T-helper 22 cell (primary cell): ENCODE results near the gene KRT9.
"Not testable (repeated sequence)": the region's sequence is repeated elsewhere in the genome, so short reads cannot be mapped to it uniquely, and the experiment has no call there.

Experiments used
- DNase-seq: peaks from one replicate; pipeline ENCODE4 v3.0.0-alpha.2; 2020; ENCODE audit warnings: low read depth

KRT9 gene, protein sequence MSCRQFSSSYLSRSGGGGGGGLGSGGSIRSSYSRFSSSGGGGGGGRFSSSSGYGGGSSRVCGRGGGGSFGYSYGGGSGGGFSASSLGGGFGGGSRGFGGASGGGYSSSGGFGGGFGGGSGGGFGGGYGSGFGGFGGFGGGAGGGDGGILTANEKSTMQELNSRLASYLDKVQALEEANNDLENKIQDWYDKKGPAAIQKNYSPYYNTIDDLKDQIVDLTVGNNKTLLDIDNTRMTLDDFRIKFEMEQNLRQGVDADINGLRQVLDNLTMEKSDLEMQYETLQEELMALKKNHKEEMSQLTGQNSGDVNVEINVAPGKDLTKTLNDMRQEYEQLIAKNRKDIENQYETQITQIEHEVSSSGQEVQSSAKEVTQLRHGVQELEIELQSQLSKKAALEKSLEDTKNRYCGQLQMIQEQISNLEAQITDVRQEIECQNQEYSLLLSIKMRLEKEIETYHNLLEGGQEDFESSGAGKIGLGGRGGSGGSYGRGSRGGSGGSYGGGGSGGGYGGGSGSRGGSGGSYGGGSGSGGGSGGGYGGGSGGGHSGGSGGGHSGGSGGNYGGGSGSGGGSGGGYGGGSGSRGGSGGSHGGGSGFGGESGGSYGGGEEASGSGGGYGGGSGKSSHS

DNA sequence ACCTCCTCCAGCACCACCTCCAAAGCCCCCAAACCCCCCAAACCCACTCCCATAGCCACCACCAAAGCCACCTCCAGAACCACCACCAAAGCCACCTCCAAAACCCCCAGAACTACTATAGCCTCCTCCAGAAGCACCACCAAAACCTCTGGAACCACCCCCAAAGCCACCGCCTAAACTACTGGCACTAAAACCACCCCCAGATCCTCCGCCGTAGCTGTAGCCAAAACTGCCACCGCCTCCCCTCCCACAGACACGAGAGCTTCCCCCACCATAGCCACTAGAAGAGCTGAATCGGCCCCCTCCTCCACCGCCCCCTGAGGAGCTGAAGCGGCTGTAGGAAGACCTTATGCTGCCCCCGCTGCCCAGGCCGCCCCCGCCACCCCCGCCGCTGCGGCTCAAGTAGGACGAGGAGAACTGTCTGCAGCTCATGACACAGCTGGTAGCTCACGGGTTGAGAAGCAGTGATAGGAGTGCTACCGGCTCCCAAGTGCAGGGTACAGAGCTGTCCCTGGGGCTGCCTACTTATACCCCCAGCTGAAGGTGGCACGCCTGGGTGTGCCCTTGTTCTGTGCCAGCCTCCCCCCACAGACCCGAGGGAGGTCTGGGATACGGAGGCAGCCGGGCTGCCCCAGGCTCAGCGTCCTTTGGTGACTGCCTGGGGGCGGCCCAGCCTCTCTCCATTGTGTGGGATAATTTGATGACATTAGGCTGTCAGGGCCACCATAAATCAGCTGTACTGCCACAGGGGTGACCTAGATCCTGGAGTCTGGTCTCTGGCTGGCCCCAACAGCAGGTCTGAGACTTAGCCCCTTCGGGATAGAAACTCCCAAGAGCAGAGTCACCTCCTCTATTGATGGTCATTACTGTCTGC lies at the start of gene KRT9:
Gene KRT9 (minus strand): TSS at position 499 of the 874 bp plus-strand sequence. CDS start 67 bp downstream, at position 432.
- DNase-seq = no peak

DNA sequence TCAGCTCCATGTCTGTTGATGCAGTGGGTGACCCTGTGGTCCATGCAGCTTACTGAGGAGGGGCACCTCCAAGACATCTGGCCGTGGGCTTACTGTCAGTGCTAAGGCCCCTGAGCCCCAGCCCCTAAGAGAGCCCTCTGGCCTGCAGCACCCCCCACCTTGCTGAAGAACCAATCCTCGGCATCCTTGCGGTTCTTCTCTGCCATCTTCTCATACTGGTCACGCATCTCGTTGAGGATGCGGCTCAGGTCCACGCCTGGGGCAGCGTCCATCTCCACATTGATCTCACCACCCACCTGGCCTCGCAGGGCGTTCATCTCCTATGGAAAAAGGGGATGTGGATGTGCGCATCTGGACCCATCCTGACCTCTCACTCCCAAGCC lies 49.6 kb upstream of the KRT9 start:
- DNase-seq = not testable (repeated sequence)

DNA sequence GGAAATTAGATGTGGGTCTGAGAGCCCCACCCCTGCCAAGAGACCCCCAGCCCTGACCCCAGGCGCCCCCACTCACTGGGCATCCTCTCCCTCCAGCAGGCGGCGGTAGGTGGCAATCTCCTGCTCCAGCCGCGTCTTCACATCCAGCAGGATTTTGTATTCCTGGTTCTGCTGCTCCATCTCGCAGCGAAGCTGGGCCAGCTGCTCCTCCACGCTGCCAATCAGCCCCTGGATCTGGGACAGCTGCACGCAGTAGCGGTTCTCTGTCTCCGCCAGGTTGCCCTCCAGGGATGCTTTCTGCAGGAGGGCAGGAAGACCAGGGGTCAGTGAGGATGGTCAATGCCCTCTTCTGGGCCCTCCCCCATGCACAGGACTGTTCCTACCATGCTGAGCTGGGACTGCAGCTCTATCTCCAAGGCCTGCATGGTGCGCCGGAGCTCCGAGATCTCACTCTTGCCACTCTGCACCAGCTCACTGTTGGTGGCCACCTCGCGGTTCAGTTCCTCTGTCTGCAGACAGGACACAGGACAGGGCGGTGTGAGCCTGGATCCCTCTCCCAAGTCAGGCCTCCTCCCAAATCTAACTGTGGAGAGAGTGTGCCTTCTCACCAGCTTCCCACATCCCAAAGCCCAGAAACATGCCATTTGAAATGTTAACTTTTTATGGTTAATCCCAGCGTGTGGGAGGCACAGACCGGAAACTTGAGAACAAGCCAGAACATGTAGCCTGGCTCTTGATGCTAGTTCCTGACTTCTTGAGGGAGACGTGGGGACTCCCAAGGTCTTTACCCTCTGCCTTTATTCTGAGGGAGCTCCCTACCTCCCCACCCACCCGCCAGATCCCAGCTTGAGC lies 49.0 kb upstream of the KRT9 start:
- no peak for DNase-seq

DNA sequence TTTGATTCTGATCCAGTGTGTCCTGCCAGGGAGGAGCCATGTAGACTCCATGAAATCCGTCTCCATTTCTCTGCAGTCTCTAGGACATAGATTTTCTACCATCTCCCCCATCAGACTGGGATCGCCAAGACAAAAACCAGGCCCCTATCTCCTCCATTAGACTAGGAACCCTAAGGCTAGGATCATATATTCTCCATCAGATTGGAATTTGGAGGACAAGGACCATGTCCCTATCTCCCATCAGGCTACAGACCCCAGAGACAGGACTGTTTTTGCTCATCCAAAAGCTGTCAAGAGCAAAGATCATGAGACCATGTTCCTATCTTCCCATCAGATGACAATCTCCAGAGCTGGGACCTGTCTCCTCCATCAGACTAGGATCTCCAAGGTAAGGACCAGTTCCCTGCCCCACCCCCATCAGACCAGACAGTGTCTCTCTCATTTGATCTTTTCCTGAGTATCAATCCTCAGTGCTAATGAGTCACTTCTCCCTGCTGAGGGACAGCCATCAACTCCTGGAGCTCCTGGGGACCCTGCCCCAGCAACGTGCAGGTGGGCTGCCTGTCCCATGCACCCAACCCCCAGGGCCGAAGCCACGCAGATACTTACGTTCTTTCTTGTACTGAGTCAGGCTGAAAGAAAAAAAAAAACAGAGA lies 48.2 kb upstream of the KRT9 start:
- not testable (repeated sequence) for DNase-seq

DNA sequence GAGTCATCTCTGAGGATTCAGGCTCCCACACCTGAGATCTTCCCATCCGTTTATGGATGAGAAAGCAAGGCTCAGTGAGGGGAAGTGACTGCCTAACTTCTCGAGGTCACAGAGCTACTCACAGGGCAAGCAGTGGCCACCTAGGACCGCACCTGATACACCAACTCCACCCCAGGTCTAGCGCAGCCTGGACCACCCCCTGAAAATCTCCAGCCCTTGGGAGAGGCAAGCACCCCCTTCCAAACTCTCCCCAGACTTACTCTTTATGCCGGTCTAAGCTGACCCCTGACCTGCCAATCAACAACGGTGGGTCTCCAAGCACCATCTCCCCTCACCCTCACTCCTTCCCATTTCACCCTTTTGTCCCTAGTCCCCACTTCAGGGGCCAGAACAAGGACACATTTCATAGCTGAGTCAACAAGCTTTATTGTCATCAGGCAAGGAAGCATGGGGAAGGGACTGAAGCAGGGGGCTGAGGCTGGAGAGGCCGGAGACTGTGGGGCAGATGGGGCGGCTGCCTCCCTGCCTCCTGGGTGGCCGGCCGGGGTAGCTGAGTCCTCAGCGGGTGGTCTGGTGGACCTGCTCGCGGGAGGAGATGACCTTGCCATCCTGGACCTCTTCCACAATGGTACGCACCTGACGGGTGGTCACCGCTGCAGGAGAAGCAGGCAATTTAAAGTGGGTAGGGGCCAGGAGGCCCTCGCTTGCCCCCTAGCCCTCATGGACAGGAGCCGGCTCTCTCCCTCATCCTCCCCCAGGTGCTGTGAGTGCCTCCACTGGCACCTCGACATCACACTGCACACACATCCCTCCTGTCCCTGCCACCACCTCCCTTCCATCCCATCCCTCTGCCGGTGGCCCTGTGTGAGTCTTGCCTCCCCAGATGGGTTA lies 47.4 kb upstream of the KRT9 start:
- no peak for DNase-seq

DNA sequence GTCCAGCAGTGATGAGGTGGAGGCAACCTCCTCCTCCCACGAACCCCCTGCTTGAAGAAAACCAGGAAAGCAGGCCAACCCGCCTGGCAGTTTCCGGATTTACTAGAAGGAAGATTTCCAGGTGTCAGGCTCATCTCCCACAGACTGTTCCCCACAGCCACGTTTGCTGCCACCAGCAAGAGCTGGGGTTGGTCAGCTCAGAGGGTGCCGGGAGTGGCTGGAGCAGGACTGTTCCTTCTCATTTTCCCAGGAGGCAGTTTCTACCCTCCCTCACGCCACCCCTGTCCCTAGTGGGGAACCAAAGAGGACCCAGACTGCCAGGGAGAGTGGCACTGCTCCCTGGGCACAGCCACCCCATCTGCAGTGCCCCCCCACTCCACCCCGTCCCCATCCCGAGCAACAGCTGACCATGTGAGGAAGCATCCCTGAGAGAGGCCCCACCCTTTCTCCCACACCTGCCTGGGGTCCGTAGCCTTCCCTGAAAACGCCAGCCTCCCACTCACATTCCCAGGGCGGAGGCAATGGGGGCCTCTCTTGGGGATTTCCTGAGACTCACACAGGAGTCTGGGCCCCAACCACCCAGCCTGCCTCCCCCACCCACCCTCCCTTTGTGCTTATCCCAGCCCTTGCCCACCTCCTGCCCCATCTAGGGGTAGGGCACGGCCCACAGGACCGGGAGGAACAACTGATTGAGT lies 46.6 kb upstream of the KRT9 start:
- no peak for DNase-seq

DNA sequence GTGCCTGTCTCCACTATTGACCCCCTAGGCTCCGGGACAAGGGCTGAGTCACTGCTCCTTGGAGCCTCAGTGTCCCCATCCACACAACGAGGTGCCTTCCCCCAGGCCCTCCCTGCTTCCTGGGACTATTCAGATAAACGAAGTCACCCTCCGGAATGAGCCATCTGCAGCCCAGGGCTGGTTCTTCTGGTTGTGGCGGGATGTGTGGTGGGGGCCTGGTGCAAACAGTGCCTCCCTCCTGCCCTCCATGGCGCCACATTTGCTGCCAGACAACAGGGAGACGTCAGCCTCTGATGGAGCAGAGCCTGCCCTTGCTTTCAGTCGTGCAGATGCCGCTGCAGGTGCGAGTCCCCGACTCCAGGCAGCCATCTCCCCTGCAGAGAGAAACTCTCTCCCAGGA lies 45.8 kb upstream of the KRT9 start:
- no peak for DNase-seq

DNA sequence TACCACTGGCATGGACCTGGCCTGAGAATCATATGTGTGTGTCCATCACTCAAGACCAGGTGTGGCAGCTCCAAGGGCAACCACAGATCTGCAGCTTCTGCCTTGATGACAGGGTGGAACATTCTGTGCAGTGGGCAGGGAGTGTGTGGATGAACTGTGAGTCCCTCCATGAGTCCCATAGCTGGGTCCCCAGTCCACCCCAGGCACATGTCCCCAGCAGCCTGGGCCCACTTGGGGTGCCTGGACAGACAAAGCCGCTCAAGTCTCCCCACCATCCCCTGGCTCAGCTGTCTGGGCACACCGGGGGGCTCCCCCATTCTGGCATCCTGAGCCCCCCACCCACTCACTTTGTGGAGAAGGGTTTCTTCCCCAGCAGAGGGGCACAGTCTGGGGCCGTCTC lies 45.3 kb upstream of the KRT9 start:
- no peak for DNase-seq

DNA sequence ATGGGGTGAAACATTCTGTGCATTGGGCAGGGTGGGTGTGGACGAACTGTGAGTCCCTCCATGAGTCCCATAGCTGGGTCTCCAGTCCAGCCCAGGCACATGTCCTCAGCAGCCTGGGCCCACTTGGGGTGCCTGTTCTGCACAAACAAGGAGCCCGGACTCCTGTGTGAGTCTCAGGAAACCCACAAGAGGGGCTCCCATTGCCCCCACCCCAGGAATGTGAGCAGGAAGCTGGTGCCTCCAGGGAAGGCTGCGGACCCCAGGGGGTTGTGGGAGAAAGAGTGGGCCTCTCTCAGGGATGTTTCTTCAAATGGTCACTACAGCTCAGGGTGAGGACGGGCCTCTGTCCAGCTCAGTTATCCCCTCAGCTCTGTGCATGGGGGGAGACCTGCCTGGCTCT lies 44.6 kb upstream of the KRT9 start:
- not testable (repeated sequence) for DNase-seq

DNA sequence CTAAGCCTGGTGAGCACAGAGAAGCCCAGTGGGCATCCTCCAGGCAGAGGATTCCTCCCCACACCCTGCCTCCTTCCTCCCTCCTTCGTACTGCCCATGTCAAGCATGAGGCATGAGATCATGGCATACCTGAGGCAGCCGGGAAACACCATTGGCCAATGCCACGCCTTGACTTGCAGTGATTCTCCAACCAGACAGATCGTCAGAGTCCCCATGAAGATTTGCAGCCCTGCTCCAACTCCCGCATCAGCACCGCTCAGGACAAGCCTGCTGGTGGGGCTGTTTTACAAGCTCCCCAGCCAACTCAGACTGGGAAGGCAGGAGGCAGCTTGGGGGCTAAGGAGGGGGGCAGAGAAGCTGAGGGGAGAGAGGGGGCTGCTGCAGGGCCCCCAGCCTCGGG lies 43.6 kb upstream of the KRT9 start:
- no peak for DNase-seq

DNA sequence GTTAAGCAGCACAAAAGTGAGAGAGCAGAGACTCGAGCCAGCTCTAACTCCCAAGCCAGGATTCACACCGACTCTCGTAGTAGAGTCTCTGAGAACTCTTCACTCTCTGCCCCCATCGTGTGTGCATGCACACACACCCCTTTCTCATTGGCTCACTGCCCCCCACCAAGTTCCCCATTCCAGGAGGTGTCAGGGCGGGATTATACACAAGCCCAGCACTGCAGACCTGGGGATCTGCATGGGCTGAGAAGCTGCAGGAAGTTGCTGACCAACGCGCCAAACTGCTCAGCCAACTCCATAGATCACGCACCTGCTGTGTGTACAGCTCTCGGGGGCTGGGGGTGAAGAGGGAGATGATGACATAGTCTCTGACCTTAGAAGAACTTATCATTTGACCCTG lies 42.9 kb upstream of the KRT9 start:
- not testable (repeated sequence) for DNase-seq

DNA sequence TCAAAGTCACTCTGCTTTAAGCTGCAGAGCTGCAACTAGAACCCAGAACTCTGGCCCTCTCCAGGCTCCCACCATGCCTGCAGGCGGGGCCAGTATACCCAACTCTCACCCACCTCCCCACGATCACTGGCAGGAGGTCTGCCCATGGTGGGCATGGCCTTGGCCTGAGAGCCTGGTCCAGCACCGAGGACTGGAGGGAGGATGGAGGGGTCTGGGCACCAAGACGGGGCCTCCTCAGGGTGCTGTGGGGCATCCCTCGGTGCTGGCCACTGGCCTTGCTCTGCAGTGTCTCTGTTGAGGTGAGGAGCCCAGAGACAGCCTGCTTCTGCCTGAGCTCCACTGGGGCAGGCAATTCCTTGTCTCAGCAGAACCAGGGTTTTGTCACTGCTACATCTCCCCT lies 42.2 kb upstream of the KRT9 start:
- DNase-seq = no peak

DNA sequence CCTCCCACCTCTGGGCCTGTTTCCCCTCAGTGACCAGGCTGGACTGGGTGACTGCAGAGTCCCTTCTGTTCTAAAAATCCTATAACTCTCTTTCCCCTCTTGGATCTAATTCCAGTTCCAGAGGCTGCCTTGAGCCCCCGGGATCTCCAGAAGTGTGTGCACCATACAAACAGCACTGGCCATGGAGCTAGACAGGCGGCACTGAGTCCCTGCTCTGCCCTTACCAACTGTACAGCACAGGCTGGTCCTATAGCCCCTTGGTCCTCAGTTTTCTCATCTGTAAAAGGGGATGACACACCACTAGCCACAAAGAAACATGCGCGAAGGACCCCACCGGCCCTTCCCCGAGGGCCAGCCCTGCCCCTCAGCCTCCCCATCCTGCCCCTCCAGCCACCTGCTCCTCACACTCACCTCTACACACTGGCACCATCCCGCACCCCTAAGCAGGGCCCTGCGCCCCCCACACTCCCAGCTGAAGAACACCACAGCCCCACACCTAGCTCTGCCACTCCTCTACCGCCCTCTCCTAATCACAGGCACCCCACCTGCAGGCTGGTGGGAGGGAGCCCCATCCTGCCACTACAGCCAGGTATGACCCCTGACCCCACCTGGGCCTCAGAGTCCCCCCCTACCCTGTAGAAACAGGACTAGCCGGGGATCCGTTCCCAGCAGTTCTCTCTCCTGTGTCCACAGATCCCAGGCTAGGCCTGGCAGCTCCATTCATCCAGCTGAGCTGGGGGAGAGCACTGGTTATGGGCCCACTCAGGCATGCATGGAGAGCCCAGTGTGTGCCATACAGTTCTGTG lies 41.6 kb upstream of the KRT9 start:
- DNase-seq = no peak

DNA sequence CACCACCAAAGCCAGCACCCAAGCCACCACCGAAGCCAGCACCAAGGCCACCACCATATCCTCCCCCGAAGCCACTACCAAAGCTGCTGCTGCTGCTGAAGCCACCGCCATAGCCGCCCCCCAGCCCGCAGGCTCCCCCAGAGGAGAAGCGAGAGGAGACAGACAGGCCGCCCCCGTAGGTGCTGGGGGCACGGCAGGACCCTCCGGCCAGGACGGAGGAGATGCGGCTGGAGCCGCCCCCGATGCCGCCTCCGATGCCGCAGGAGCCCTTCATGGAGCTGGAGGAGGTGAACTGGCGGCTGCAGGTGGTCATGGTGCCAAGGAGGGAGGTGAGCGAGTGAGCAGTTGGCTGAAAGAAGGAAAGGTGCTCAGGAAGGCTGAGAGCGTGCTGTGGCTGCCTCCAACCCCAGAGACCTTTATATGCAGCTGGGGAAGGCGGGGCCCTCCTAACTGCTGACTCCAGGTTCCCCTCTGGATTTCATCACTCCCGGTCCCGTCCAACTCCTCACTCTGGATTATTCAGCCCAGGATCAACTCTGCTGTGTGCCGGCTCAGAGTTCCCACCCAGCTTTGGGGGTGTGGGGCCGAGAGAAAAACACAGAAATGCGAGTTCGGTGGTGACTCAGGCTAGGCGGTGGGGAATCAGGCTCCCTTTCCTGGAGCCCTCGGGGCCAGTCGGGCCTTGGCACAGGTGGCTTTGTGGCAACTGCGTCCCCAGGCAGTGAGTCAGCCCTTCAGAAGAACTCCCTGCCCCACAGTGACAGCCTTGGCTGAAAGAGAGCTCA lies 40.7 kb upstream of the KRT9 start, which contains the start of gene KRT16:
Gene KRT16 (minus strand): TSS at position 392 of the 785 bp plus-strand sequence. CDS start 79 bp downstream, at position 313.
- DNase-seq = not testable (repeated sequence)

DNA sequence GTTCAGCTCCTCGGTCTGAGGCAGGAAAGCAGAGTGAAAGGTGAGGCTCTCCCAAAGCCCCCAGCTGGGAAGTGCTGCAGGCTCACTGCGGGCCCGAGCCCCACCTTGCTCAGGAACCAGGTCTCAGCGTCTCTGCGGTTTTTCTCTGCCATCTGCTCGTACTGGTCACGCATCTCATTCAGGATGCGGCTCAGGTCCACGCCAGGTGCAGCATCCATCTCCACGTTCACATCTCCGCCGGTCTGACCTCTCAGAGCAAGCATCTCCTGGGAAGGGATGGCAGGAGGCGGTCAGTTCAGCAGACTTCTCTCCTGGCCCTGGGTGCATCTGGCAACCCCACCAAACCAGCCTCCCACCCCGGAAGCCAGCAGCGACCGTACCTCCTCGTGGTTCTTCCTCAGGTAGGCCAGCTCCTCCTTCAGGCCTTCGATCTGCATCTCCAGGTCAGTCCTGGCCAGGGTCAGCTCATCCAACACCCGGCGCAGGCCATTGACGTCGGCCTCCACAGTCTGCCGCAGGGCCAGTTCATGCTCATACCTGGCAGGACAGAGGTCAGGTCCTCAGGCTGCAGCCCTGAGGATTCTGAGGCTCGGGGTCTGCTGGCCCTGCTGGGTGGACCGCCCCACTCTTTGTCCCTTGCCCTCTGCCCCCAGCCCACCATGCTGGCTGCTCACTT lies 39.2 kb upstream of the KRT9 start:
- no peak for DNase-seq

DNA sequence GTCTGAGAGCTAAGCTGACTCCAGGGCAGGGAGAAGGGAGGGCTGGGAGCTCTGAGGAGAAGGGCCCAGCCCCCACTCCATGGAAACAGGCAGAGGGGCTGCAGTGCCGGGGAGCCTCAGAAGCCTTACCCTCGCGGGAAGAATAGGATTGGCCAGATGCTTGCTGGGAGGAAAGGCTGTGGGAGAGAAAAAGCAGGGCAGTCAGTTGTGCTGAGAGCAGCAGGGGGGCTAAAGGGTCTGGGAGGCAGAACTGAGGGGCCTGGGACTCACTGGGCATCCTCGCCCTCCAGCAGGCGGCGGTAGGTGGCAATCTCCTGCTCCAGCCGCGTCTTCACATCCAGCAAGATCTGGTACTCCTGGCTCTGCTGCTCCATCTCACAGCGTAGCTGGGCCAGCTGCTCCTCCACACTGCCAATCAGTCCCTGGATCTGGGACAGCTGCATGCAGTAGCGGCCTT lies 38.2 kb upstream of the KRT9 start:
- not testable (repeated sequence) for DNase-seq

DNA sequence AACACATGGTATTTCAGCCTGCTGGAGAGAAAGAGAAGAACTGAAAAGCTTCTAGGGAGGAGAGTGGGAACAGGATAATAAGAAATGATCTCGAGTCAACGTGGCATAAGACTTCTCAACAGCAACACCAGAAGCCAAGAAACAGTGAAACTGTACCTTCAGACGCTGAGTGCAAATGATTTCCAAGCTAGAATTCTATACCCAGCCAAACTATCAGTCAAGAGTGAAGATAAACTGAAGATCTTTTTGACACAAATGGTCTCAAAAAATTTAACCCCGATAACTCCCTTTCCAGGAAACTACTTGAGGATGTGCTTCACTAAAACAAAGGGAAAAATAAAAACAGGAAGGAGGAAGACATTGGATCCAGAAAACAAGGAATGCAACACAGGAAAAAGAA lies 35.1 kb upstream of the KRT9 start:
- DNase-seq = not testable (repeated sequence)
